SK-N-MC (cell line): Measurements from ENCODE around the gene FAM180A.

ENCODE experiments used
- EZH2 ChIP-seq: fragments of 200-600 bp; sonication (generic); IDR thresholded peaks from one replicate; pipeline ENCODE4 v1.6.1; 2017; ENCODE audit warnings: antibody characterized with exemption
- POLR2AphosphoS5 ChIP-seq: IDR thresholded peaks from 2 replicates; pipeline ENCODE4 v1.6.1; 2012; ENCODE audit warnings: mild to moderate bottlenecking, low read depth, low read length, borderline replicate concordance

GRCh38 chr7:135690566-135690965 is 58.0 kb downstream of the FAM180A start:
- no peak for TF ChIP-seq POLR2AphosphoS5
- no peak for TF ChIP-seq EZH2
